Heart left ventricle (tissue), 16 donors: ENCODE data around the gene PLAGL2. TPM values are rescaled to one million over a fixed set of nuclear protein-coding genes. Genes with fewer than 3 reads are reported as not detected.

Experiments
- ATAC-seq, 4 donors: fragments of 200-7000 bp; cut with Tn5 transposase; one replicate each; pipeline ENCODE4 v1.9.1; 2020 to 2022; ENCODE audit warnings: moderate library complexity in 4 of 4, mild to moderate bottlenecking in 3 of 4, moderate number of reproducible peaks in 1 of 4
- DNase-seq, 5 donors: peaks; one replicate each; pipeline ENCODE4 v3.0.0-alpha.2; 2020
- H3K27ac ChIP-seq, 12 donors: fragments of 200-600 bp; sonication (generic) in 4 of 12; one replicate each; pipeline versions ENCODE4 v1.5.0 to v1.8.0; 2016 to 2022; ENCODE audit warnings: mild to moderate bottlenecking in 2 of 12
- H3K27me3 ChIP-seq, 9 donors: fragments of 200-600 bp; sonication (generic) in 2 of 9; one replicate each; pipeline versions ENCODE4 v1.5.1 to v1.8.0; 2016 to 2022; ENCODE audit warnings: mild to moderate bottlenecking in 3 of 9
- H3K36me3 ChIP-seq, 9 donors: fragments of 200-600 bp; sonication (generic) in 2 of 9; one replicate each; pipeline versions ENCODE4 v1.5.0 to v1.8.0; 2018 to 2022; ENCODE audit warnings: mild to moderate bottlenecking in 2 of 9
- H3K4me1 ChIP-seq, 12 donors: fragments of 200-600 bp; sonication (generic) in 4 of 12; one replicate each; pipeline versions ENCODE4 v1.5.0 to v1.8.0; 2016 to 2022; ENCODE audit warnings: mild to moderate bottlenecking in 3 of 12
- H3K4me3 ChIP-seq, 12 donors: fragments of 200-600 bp; sonication (generic) in 4 of 12; one replicate each; pipeline versions ENCODE4 v1.5.0 to v1.8.0; 2017 to 2022; ENCODE audit warnings: mild to moderate bottlenecking in 9 of 12, moderate library complexity in 4 of 12
- H3K9me3 ChIP-seq, 12 donors: fragments of 200-600 bp; sonication (generic) in 4 of 12; one replicate each; pipeline versions ENCODE4 v1.5.0 to v1.8.0; 2016 to 2022; ENCODE audit warnings: mild to moderate bottlenecking in 1 of 12
- CTCF ChIP-seq, 12 donors: fragments of 200-600 bp; sonication (generic) in 4 of 12; IDR thresholded peaks; one replicate each; pipeline versions ENCODE4 v1.5.0 to v1.8.0; 2018 to 2022; ENCODE audit warnings: antibody characterized with exemption in 12 of 12, mild to moderate bottlenecking in 5 of 12
- POLR2A ChIP-seq, 2 donors: fragments of 450-650 bp; IDR thresholded peaks; one replicate each; pipeline ENCODE4 v1.6.1; 2017; ENCODE audit warnings: antibody characterized with exemption in 2 of 2, mild to moderate bottlenecking in 2 of 2, moderate library complexity in 2 of 2
- WGBS, 4 donors: extraction: QIAGEN DNeasy Blood & Tissue Kit in 2 of 4; methylation state at CpG; one replicate each; pipeline versions ENCODE4 v1.1.5 to v1.1.7; 2013 to 2018; 5-methylcytosine and 5-hydroxymethylcytosine counted together
- intact Hi-C, 10 donors: fragments of 100-400 bp; cut with DNase I; formaldehyde crosslinking; loops; one replicate each; pipeline versions ENCODE4 v1.11.1 to v1.14.2; 2022
- polyA plus RNA-seq, 2 donors: library from polyadenylated mRNA; stranded (reverse); fragments of 200-250 nt; gene quantifications; one replicate each; pipeline ENCODE4 v1.2.3, GENCODE V29; 2013
- total RNA-seq, 9 donors: library from RNA; depleted of rRNA in 2 of 9; stranded (reverse); fragments of >200 nt in 2 of 9; fragmentation: NEBNext Ultra II Directional in 3 of 9; extraction: Animal tissue kit (Norgen Biotek cat#: 25700) in 3 of 9; gene quantifications; one replicate each; pipeline versions ENCODE4 v1.1.0 to v1.2.4, GENCODE V29; 2016 to 2023
- donor health status: ischemic (EF 13 %, LVEDD 7.1; RV severe dilation, severe dysfunction).
- donor health status: healthy with polysubstance abuse.
- donor health status: DM: no; HTN: yes; CAD: no.
- donor health status: DM: no; HTN: no; CAD: no.
- donor health status: ischemic (EF 25% LVEDD 6.9; RV normal size, moderate dysfunction).
- donor health status: ischemic (EF 25% LVEDD 5.7; RV mildly dilated, moderate dysfunction).
- donor health status: healthy.
- donor health status: DM: yes; HTN: yes; CAD: no.
- donor health status: ischemic (EF 35%, LVEDD 5.7; RV mildly dilated, moderate dysfunction).
- donor health status: nonischemic (EF 11% LVEDD 7.7; RV severe dilation, severe dysfunction).
- donor health status: DM: yes; HTN: yes; CAD: no.
- donor health status: PGD.
- donor health status: ischemic (EF 29% LVEDD 5.4; RV normal size, mild dysfunction).
- donor health status: nonischemic (EF 23%, LVEDD 6.1; RV moderate dilation, normal function).

Gene PLAGL2
- total and polyA plus RNA-seq, 11 donors: 4.0 to 9.9 (median 6.3) TPM

GRCh38 chr20:32157611-32158010, 49.9 kb downstream of the PLAGL2 start:
- ATAC-seq (no peak), DNase-seq (no peak)
- H3K4me3 ChIP-seq: no peak overlapping the region
- TF ChIP-seq POLR2A (IDR thresholded peaks at IDR 0.05) (no peak), CTCF (IDR thresholded peaks at IDR 0.05) (no peak)
- H3K27ac ChIP-seq: no peak overlapping the region
- peaks cover 3 to 87% (median 82%) of the 10 kb centered on the region in 9 donors for H3K36me3 ChIP-seq
- no peaks in the 10 kb centered on the region for H3K27me3 ChIP-seq
- peaks cover 3 to 22% (median 14%) of the 10 kb centered on the region in 12 donors for H3K4me1 ChIP-seq
- 89 to 95% (median 93%) methylated on average over 10 to 14 of the region's 14 CpGs for whole genome bisulfite sequencing, 4 donors
- no peaks in the 10 kb centered on the region for H3K9me3 ChIP-seq
- intact Hi-C loops: loop anchor here in 3 of 10 donors (5.0 to 10.0 kb wide), 3 partner anchors 327 to 497 kb away; no protein-coding TSS in a partner anchor

- intact Hi-C loops: loop anchor here in 3 of 10 donors (2.0 to 10.0 kb wide), 4 partner anchors 330 to 500 kb away; no protein-coding TSS in a partner anchor
- H3K27me3 ChIP-seq: no peaks in the 10 kb centered on the region
- DNase-seq (peak; percentile 84 to 92 (median 89)), ATAC-seq (peak; percentile 77 to 96 (median 94))
- H3K4me1 ChIP-seq: peaks cover 3 to 24% (median 14%) of the 10 kb centered on the region in 12 donors
- peaks cover 3 to 86% (median 80%) of the 10 kb centered on the region in 9 donors for H3K36me3 ChIP-seq
- no peaks in the 10 kb centered on the region for H3K9me3 ChIP-seq
- WGBS, 4 donors: 33 to 38% (median 35%) methylated on average over 11 of the region's 11 CpGs
- peak overlapping the region in 11 of 12 donors; percentile 18 to 72 (median 57) for H3K27ac ChIP-seq
- TF ChIP-seq CTCF (IDR thresholded peaks at IDR 0.05) (peak in 11 of 12 donors; percentile 4 to 50 (median 33)), POLR2A (IDR thresholded peaks at IDR 0.05) (no peak)
- H3K4me3 ChIP-seq: no peak overlapping the region
Observed at GRCh38 chr20:32155017-32155981, 52.2 kb downstream of the PLAGL2 start.

GRCh38 chr20:32153771-32154170, 53.8 kb downstream of the PLAGL2 start:
- Histone ChIP-seq H3K9me3 (no peaks in the 10 kb centered on the region), H3K4me3 (no peak overlapping the region), H3K27ac (no peak overlapping the region), H3K4me1 (peaks cover 3 to 24% (median 14%) of the 10 kb centered on the region in 12 donors), H3K27me3 (no peaks in the 10 kb centered on the region), H3K36me3 (peaks cover 3 to 86% (median 80%) of the 10 kb centered on the region in 9 donors)
- no peak for TF ChIP-seq CTCF (IDR thresholded peaks at IDR 0.05)
- intact Hi-C loops: loop anchor here in 2 of 10 donors (2.0 to 10.0 kb wide), 3 partner anchors 331 to 501 kb away; no protein-coding TSS in a partner anchor
- DNase-seq (no peak), ATAC-seq (no peak)
- WGBS, 4 donors: 89 to 97% (median 96%) methylated on average over 5 of the region's 5 CpGs

GRCh38 chr20:32153156-32153665, 54.3 kb downstream of the PLAGL2 start:
- TF ChIP-seq CTCF (IDR thresholded peaks at IDR 0.05) (no peak), POLR2A (IDR thresholded peaks at IDR 0.05) (no peak)
- H3K9me3 ChIP-seq: no peaks in the 10 kb centered on the region
- DNase-seq (no peak), ATAC-seq (no peak)
- H3K36me3 ChIP-seq: peaks cover 3 to 86% (median 80%) of the 10 kb centered on the region in 9 donors
- WGBS, 4 donors: 94 to 98% (median 96%) methylated on average over 4 of the region's 4 CpGs
- H3K4me1 ChIP-seq: peaks cover 3 to 24% (median 14%) of the 10 kb centered on the region in 12 donors
- H3K27me3 ChIP-seq: no peaks in the 10 kb centered on the region
- no peak overlapping the region for H3K27ac ChIP-seq
- intact Hi-C loops: loop anchor here in 2 of 10 donors (10.0 kb wide), 2 partner anchors 332 to 502 kb away; no protein-coding TSS in a partner anchor
- H3K4me3 ChIP-seq: no peak overlapping the region
